Keratinocyte (primary cell): ENCODE results near the gene SCD. TPM values are rescaled to one million over a fixed set of nuclear protein-coding genes. Genes with fewer than 3 reads are reported as not detected.

ENCODE experiments used
- DNase-seq: peaks from one replicate; pipeline ENCODE4 v3.0.0-alpha.2; 2011; ENCODE audit warnings: low read depth, missing footprints, low spot score
- FAIRE-seq: peaks from 2 replicates; lab custom pipeline; 2011; peaks lifted over from hg19 to GRCh38; lab: Jason Lieb, UNC
- H2AFZ ChIP-seq: 2 replicates; pipeline ENCODE4 v1.6.0; 2012; ENCODE audit warnings: low read length, control low read depth, inconsistent platforms; ENCODE audit not compliant: control insufficient read depth
- H3K27ac ChIP-seq: 2 replicates; pipeline ENCODE4 v1.5.1; 2011; ENCODE audit warnings: low read length; ENCODE audit not compliant: control insufficient read depth, insufficient read depth
- H3K27me3 ChIP-seq: 3 replicates; pipeline ENCODE4 v1.6.0; 2011; ENCODE audit warnings: low read length; ENCODE audit not compliant: control insufficient read depth, insufficient read depth; ENCODE audit errors: extremely low read depth
- H3K36me3 ChIP-seq, 2 experiments: 2 replicates in 1 of 2; 3 replicates in 1 of 2; pipeline ENCODE4 v1.5.1; 2011; ENCODE audit warnings: low read length in 2 of 2, mild to moderate bottlenecking in 1 of 2; ENCODE audit not compliant: control insufficient read depth in 2 of 2, insufficient read depth in 2 of 2; ENCODE audit errors: extremely low read depth in 1 of 2
- H3K4me1 ChIP-seq: 3 replicates; pipeline ENCODE4 v1.5.1; 2011; ENCODE audit warnings: low read length; ENCODE audit not compliant: control insufficient read depth, insufficient read depth; ENCODE audit errors: extremely low read depth
- H3K4me2 ChIP-seq: 3 replicates; pipeline ENCODE4 v1.6.0; 2011; ENCODE audit warnings: low read depth, low read length; ENCODE audit not compliant: control insufficient read depth, insufficient read depth; ENCODE audit errors: extremely low read depth
- H3K4me3 ChIP-seq, 3 experiments: fragments of 200-600 bp in 1 of 3; sonication (generic) in 1 of 3; 2 replicates in 2 of 3; 3 replicates in 1 of 3; pipeline ENCODE4 v1.5.1; 2011 to 2016; ENCODE audit warnings: low read length in 3 of 3, mild to moderate bottlenecking in 3 of 3, control low read depth in 2 of 3, inconsistent platforms in 1 of 3, low read depth in 1 of 3, mixed read lengths in 1 of 3, mixed run types in 1 of 3, moderate library complexity in 1 of 3; ENCODE audit not compliant: control insufficient read depth in 2 of 3, insufficient read depth in 2 of 3; ENCODE audit errors: extremely low read depth in 1 of 3
- H3K79me2 ChIP-seq: 2 replicates; pipeline ENCODE4 v1.6.0; 2012; ENCODE audit warnings: low read length; ENCODE audit not compliant: control insufficient read depth, insufficient read depth
- H3K9ac ChIP-seq: 3 replicates; pipeline ENCODE4 v1.6.0; 2011; ENCODE audit warnings: low read length; ENCODE audit not compliant: control insufficient read depth, insufficient read depth; ENCODE audit errors: extremely low read depth
- H3K9me1 ChIP-seq: 3 replicates; pipeline ENCODE4 v1.6.0; 2011; ENCODE audit warnings: low read length; ENCODE audit not compliant: control insufficient read depth, insufficient read depth; ENCODE audit errors: extremely low read depth
- H3K9me3 ChIP-seq: 2 replicates; pipeline ENCODE4 v1.5.1; 2012; ENCODE audit warnings: low read depth, low read length; ENCODE audit not compliant: control insufficient read depth
- H4K20me1 ChIP-seq: 3 replicates; pipeline ENCODE4 v1.6.0; 2011; ENCODE audit warnings: low read length; ENCODE audit not compliant: control insufficient read depth, insufficient read depth; ENCODE audit errors: extremely low read depth
- CTCF ChIP-seq, 3 experiments: IDR thresholded peaks in 1 of 3; conservative IDR thresholded peaks in 1 of 3; optimal IDR thresholded peaks in 1 of 3; 2 replicates in 2 of 3; 3 replicates in 1 of 3; pipeline versions ENCODE3 to v1.5.1; 2011; ENCODE audit warnings: low read length in 3 of 3, mild to moderate bottlenecking in 3 of 3, moderate library complexity in 2 of 3, control low read depth in 1 of 3, inconsistent platforms in 1 of 3; ENCODE audit not compliant: insufficient read depth in 2 of 3; ENCODE audit errors: extremely low read depth in 1 of 3
- EZH2 ChIP-seq: IDR thresholded peaks from one replicate; pipeline ENCODE4 v1.6.1; 2012; ENCODE audit warnings: inconsistent platforms, mild to moderate bottlenecking, low read length, moderate library complexity
- dilution Hi-C: fragments of 300-500 bp; cut with MboI; formaldehyde crosslinking; loops from one replicate; pipeline ENCODE4 v1.7.0; 2020; ENCODE audit warnings: low sequenced_read_pairs; ENCODE audit not compliant: extremely low pct_ligation_motif_present
- polyA plus RNA-seq, 5 experiments: library from polyadenylated mRNA; depleted of rRNA in 3 of 5; stranded (reverse) in 3 of 5; stranded (forward) in 1 of 5; unstranded in 1 of 5; fragments of >200 nt; gene quantifications; 1 replicate in 1 of 5; 2 replicates in 3 of 5; 3 replicates in 1 of 5; pipeline versions ENCODE4 v1.2.1 to v1.2.3, GENCODE V29; 2011 to 2012; ENCODE audit warnings: missing spikeins in 2 of 5, low read depth in 1 of 5, low replicate concordance in 1 of 5

SCD gene
- polyA plus RNA-seq, 1 donor (not counting 4 experiments of a cell fraction or from before 2014, with no cell fraction given) = 1,275 TPM

- no peak overlapping the region for H3K9ac ChIP-seq
- H3K27me3 ChIP-seq = peaks cover 19% of the 10 kb centered on the region
- no peaks in the 10 kb centered on the region for H3K4me1 ChIP-seq
- no peaks in the 10 kb centered on the region for H3K9me3 ChIP-seq
- H3K4me2 ChIP-seq = no peak overlapping the region
- H3K9me1 ChIP-seq = no peaks in the 10 kb centered on the region
- FAIRE-seq (no peak), DNase-seq (no peak)
- H3K79me2 ChIP-seq = no peaks in the 10 kb centered on the region
- H3K27ac ChIP-seq = no peak overlapping the region
- H4K20me1 ChIP-seq = no peaks in the 10 kb centered on the region
- dilution Hi-C loops = loop anchor here (25.0 kb wide), 1 partner anchor 110 kb away; no protein-coding TSS in a partner anchor
- no peak overlapping the region for H3K4me3 ChIP-seq
- H3K36me3 ChIP-seq = no peaks in the 10 kb centered on the region
- no peak overlapping the region for H2AFZ ChIP-seq
- TF ChIP-seq CTCF (optimal IDR thresholded peaks at IDR 0.05 in 1 of 3, IDR thresholded peaks at IDR 0.05 in 1 of 3, conservative IDR thresholded peaks at IDR 0.05 in 1 of 3; ENCODE audit: extremely low read depth in 1 of 3, insufficient read depth in 2 of 3, low read length in 3 of 3) (no peak), EZH2 (no peak)
These were observed 19.4 kb upstream of the SCD start for GRCh38 chr10:100327718-100328009.

GRCh38 chr10:100328198-100328597, 18.8 kb upstream of the SCD start:
- FAIRE-seq (no peak), DNase-seq (no peak)
- Histone ChIP-seq H3K9ac (no peak overlapping the region), H3K27me3 (peaks cover 19% of the 10 kb centered on the region), H3K36me3 (no peaks in the 10 kb centered on the region), H3K27ac (no peak overlapping the region), H3K4me1 (no peaks in the 10 kb centered on the region), H3K79me2 (no peaks in the 10 kb centered on the region), H4K20me1 (no peaks in the 10 kb centered on the region), H2AFZ (no peak overlapping the region), H3K9me3 (no peaks in the 10 kb centered on the region), H3K4me2 (no peak overlapping the region), H3K4me3 (no peak overlapping the region), H3K9me1 (no peaks in the 10 kb centered on the region)
- dilution Hi-C loops = loop anchor here (25.0 kb wide), 1 partner anchor 109 kb away; no protein-coding TSS in a partner anchor
- TF ChIP-seq EZH2 = no peak
- no peak for TF ChIP-seq CTCF (optimal IDR thresholded peaks at IDR 0.05 in 1 of 3, IDR thresholded peaks at IDR 0.05 in 1 of 3, conservative IDR thresholded peaks at IDR 0.05 in 1 of 3; ENCODE audit: extremely low read depth in 1 of 3, insufficient read depth in 2 of 3, low read length in 3 of 3)
